Activated naive CD8-positive, alpha-beta T cell (primary cell): ENCODE results near the gene POMZP3.
"Not testable (repeated sequence)": the region's sequence is repeated elsewhere in the genome, so short reads cannot be mapped to it uniquely, and the experiment has no call there.

Experiments used
- H3K27ac Mint-ChIP-seq: one replicate; pipeline ENCODE4 v1.8.0; 2021; ENCODE audit warnings: mixed read lengths
- H3K27me3 Mint-ChIP-seq: one replicate; pipeline ENCODE4 v1.8.0; 2021; ENCODE audit warnings: mixed read lengths
- H3K36me3 Mint-ChIP-seq: one replicate; pipeline ENCODE4 v1.8.0; 2021; ENCODE audit warnings: mixed read lengths
- H3K4me1 Mint-ChIP-seq: one replicate; pipeline ENCODE4 v1.8.0; 2021; ENCODE audit warnings: low read depth, mixed read lengths
- H3K4me3 Mint-ChIP-seq: one replicate; pipeline ENCODE4 v1.8.0; 2021; ENCODE audit warnings: mild to moderate bottlenecking, mixed read lengths
- H3K9me3 Mint-ChIP-seq: one replicate; pipeline ENCODE4 v1.8.0; 2021; ENCODE audit warnings: low read depth, mixed read lengths

POMZP3 gene

GRCh38 chr7:76626989-76627642 lies at the start of gene POMZP3:
TSS of gene POMZP3 (minus strand) at chr7:76627279. CDS start at chr7:76626064, 1,215 bp downstream.
- H3K36me3 Mint-ChIP-seq, H3K27me3 Mint-ChIP-seq, H3K9me3 Mint-ChIP-seq, H3K4me1 Mint-ChIP-seq: not testable (repeated sequence)
- Mint-ChIP-seq H3K4me3 (peak within 1 kb of the TSS; percentile 93), H3K27ac (peak within 1 kb of the TSS; percentile 94)

- H3K27me3 Mint-ChIP-seq, H3K36me3 Mint-ChIP-seq, H3K4me1 Mint-ChIP-seq, H3K9me3 Mint-ChIP-seq, H3K4me3 Mint-ChIP-seq, H3K27ac Mint-ChIP-seq: not testable (repeated sequence)
Measured at GRCh38 chr7:76675783-76676182, 48.7 kb upstream of the POMZP3 start.

- H3K27me3 Mint-ChIP-seq: not testable (repeated sequence)
Measured at GRCh38 chr7:76673346-76673745, 46.3 kb upstream of the POMZP3 start.

GRCh38 chr7:76659212-76659611 lies 32.1 kb upstream of the POMZP3 start:
- not testable (repeated sequence) for H3K4me1 Mint-ChIP-seq, H3K4me3 Mint-ChIP-seq, H3K36me3 Mint-ChIP-seq, H3K9me3 Mint-ChIP-seq, H3K27me3 Mint-ChIP-seq, H3K27ac Mint-ChIP-seq

More at GRCh38 chr7:76673346-76673745, 46.3 kb upstream of the POMZP3 start:
- H3K4me1 Mint-ChIP-seq, H3K9me3 Mint-ChIP-seq, H3K36me3 Mint-ChIP-seq, H3K4me3 Mint-ChIP-seq, H3K27ac Mint-ChIP-seq: not testable (repeated sequence)

- H3K27me3 Mint-ChIP-seq, H3K4me1 Mint-ChIP-seq, H3K36me3 Mint-ChIP-seq, H3K27ac Mint-ChIP-seq, H3K9me3 Mint-ChIP-seq, H3K4me3 Mint-ChIP-seq: not testable (repeated sequence)
Measured at GRCh38 chr7:76656425-76656824, 29.3 kb upstream of the POMZP3 start.

GRCh38 chr7:76642620-76643019 lies 15.5 kb upstream of the POMZP3 start:
- H3K4me1 Mint-ChIP-seq, H3K4me3 Mint-ChIP-seq, H3K9me3 Mint-ChIP-seq, H3K27me3 Mint-ChIP-seq, H3K36me3 Mint-ChIP-seq, H3K27ac Mint-ChIP-seq: not testable (repeated sequence)

GRCh38 chr7:76637061-76637691 lies 10.1 kb upstream of the POMZP3 start:
- not testable (repeated sequence) for H3K4me3 Mint-ChIP-seq, H3K27ac Mint-ChIP-seq, H3K4me1 Mint-ChIP-seq, H3K27me3 Mint-ChIP-seq, H3K36me3 Mint-ChIP-seq, H3K9me3 Mint-ChIP-seq

GRCh38 chr7:76626581-76626980 lies 498 bp downstream of the POMZP3 start:
- not testable (repeated sequence) for H3K9me3 Mint-ChIP-seq, H3K4me1 Mint-ChIP-seq, H3K36me3 Mint-ChIP-seq, H3K27me3 Mint-ChIP-seq
- peak overlapping the region; percentile 88 for H3K27ac Mint-ChIP-seq
- peak overlapping the region; percentile 92 for H3K4me3 Mint-ChIP-seq

GRCh38 chr7:76619439-76620190 lies 7.5 kb downstream of the POMZP3 start:
- not testable (repeated sequence) for H3K27me3 Mint-ChIP-seq, H3K4me3 Mint-ChIP-seq, H3K27ac Mint-ChIP-seq, H3K9me3 Mint-ChIP-seq, H3K36me3 Mint-ChIP-seq, H3K4me1 Mint-ChIP-seq

GRCh38 chr7:76613783-76614182 lies 13.3 kb downstream of the POMZP3 start:
- H3K27ac Mint-ChIP-seq, H3K9me3 Mint-ChIP-seq, H3K27me3 Mint-ChIP-seq, H3K36me3 Mint-ChIP-seq, H3K4me1 Mint-ChIP-seq, H3K4me3 Mint-ChIP-seq: not testable (repeated sequence)

GRCh38 chr7:76612232-76612631 lies 14.8 kb downstream of the POMZP3 start:
- not testable (repeated sequence) for H3K36me3 Mint-ChIP-seq, H3K9me3 Mint-ChIP-seq, H3K27ac Mint-ChIP-seq, H3K4me3 Mint-ChIP-seq, H3K4me1 Mint-ChIP-seq, H3K27me3 Mint-ChIP-seq

GRCh38 chr7:76609864-76610263 lies 17.2 kb downstream of the POMZP3 start:
- H3K36me3 Mint-ChIP-seq, H3K27ac Mint-ChIP-seq, H3K4me1 Mint-ChIP-seq, H3K27me3 Mint-ChIP-seq, H3K4me3 Mint-ChIP-seq, H3K9me3 Mint-ChIP-seq: not testable (repeated sequence)

- H3K4me1 Mint-ChIP-seq, H3K4me3 Mint-ChIP-seq, H3K27ac Mint-ChIP-seq, H3K36me3 Mint-ChIP-seq, H3K9me3 Mint-ChIP-seq, H3K27me3 Mint-ChIP-seq: not testable (repeated sequence)
Measured at GRCh38 chr7:76608469-76608868, 18.6 kb downstream of the POMZP3 start.

- not testable (repeated sequence) for H3K27ac Mint-ChIP-seq, H3K36me3 Mint-ChIP-seq, H3K27me3 Mint-ChIP-seq, H3K4me1 Mint-ChIP-seq, H3K9me3 Mint-ChIP-seq, H3K4me3 Mint-ChIP-seq
Measured at GRCh38 chr7:76606027-76606426, 21.1 kb downstream of the POMZP3 start.

GRCh38 chr7:76600650-76601049 lies 26.4 kb downstream of the POMZP3 start:
- H3K9me3 Mint-ChIP-seq, H3K27me3 Mint-ChIP-seq, H3K36me3 Mint-ChIP-seq, H3K4me3 Mint-ChIP-seq: not testable (repeated sequence)
- peaks cover 29% of the 10 kb centered on the region for H3K4me1 Mint-ChIP-seq
- peak overlapping the region; percentile 50 for H3K27ac Mint-ChIP-seq

GRCh38 chr7:76600116-76600482 lies 27.0 kb downstream of the POMZP3 start:
- H3K4me1 Mint-ChIP-seq: peaks cover 32% of the 10 kb centered on the region
- H3K36me3 Mint-ChIP-seq, H3K9me3 Mint-ChIP-seq, H3K27me3 Mint-ChIP-seq, H3K4me3 Mint-ChIP-seq, H3K27ac Mint-ChIP-seq: not testable (repeated sequence)
